ENCODE measurements around the gene WRAP73.

DNA sequence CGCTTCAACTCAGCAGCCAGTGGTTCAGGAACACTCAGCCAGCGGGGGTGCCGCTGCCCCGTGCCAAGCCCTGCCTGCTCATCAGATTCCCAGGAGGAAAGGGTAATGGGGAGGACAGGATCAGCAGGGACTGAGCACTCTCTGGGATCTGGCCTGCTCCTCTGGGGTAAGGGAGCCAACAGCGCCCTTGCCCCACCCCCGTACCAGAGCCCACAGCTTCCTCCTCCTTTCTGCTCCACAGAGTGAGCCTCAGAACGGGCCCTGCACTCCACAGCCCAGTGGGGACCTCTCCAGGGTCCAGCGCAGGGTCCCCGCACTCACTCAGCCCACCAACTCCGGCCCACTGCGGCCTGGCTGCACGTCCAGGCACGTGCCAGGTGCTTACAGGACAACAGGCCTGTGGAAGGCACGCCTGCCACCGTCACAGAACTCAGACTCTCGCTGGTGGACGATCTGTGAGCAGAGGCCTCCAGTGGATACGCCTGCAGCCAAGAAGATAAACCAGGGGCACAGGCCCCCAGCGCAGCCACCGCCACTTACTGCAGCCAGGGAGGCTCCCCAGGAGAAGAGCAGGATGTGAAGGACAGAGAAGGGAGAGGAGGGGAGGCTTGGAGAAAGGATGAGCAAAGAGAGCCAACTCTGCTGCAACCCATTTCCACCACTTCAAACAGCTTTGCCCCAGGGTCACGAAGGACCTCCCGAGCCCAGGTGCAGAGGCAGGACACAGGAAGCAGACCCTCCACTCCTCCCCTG lies 40.7 kb downstream of the WRAP73 start:
- no peak for TF ChIP-seq POLR2AphosphoS5 (IDR thresholded peaks at IDR 0.05; ENCODE audit: low read depth, low read length)
- no peak for TF ChIP-seq POLR2A (IDR thresholded peaks at IDR 0.05; ENCODE audit: low read depth, low read length)
- TF ChIP-seq TAF1 (IDR thresholded peaks at IDR 0.05; ENCODE audit: borderline replicate concordance, low read depth, low read length), result no peak
